WTC11 (cell line): ENCODE measurements around the gene TTN. TPM values are rescaled to one million over a fixed set of nuclear protein-coding genes. Genes with fewer than 3 reads are reported as not detected.

Source experiments
- ATAC-seq: fragments of 200-7000 bp; cut with Tn5 transposase; 2 replicates; pipeline ENCODE4 v1.10.0; 2021; ENCODE audit warnings: mild to moderate bottlenecking, moderate library complexity
- CTCF ChIA-PET: fragments of 300-600 bp; sonication (Branson Sonifier 250); formaldehyde crosslinking; loops from one replicate; lab custom pipeline; 2021; ENCODE audit warnings: antibody characterized with exemption; lab: Charles Lee
- POLR2A ChIA-PET: fragments of 350-600 bp; sonication (Branson Sonifier 250); formaldehyde crosslinking; loops from one replicate; lab custom pipeline; 2021; ENCODE audit warnings: antibody characterized with exemption; lab: Charles Lee
- DNase-seq: peaks from one replicate; pipeline ENCODE4 v3.0.0; 2021; ENCODE audit warnings: low spot score
- H3K27ac Mint-ChIP-seq: 2 replicates; pipeline ENCODE4 v1.8.0; 2021; ENCODE audit warnings: mixed read lengths
- H3K27me3 Mint-ChIP-seq: 2 replicates; pipeline ENCODE4 v1.8.0; 2021; ENCODE audit warnings: low read depth, mild to moderate bottlenecking, moderate library complexity, mixed read lengths
- H3K36me3 Mint-ChIP-seq: 2 replicates; pipeline ENCODE4 v1.8.0; 2021; ENCODE audit warnings: mixed read lengths
- H3K4me1 Mint-ChIP-seq: 2 replicates; pipeline ENCODE4 v1.8.0; 2022; ENCODE audit warnings: mixed read lengths
- H3K4me3 Mint-ChIP-seq: 2 replicates; pipeline ENCODE4 v1.8.0; 2021; ENCODE audit warnings: mild to moderate bottlenecking, moderate library complexity, mixed read lengths
- H3K9me3 Mint-ChIP-seq: 2 replicates; pipeline ENCODE4 v1.8.0; 2021; ENCODE audit warnings: mixed read lengths
- ATF2 ChIP-seq: sonication (generic); formaldehyde crosslinking; IDR thresholded peaks from 2 replicates; pipeline ENCODE4 v1.8.1; 2022; ENCODE audit warnings: low read depth, missing genetic modification reagents, borderline replicate concordance
- CBFB ChIP-seq: sonication (generic); formaldehyde crosslinking; IDR thresholded peaks from 2 replicates; pipeline ENCODE4 v1.8.1; 2022; ENCODE audit warnings: mild to moderate bottlenecking, low read depth, missing genetic modification reagents
- E2F1 ChIP-seq: sonication (generic); formaldehyde crosslinking; IDR thresholded peaks from 2 replicates; pipeline ENCODE4 v1.8.0; 2022; ENCODE audit warnings: mild to moderate bottlenecking, missing genetic modification reagents
- ELF4 ChIP-seq: sonication (generic); formaldehyde crosslinking; IDR thresholded peaks from 2 replicates; pipeline ENCODE4 v1.8.1; 2022; ENCODE audit warnings: low read depth, mild to moderate bottlenecking, moderate library complexity, missing genetic modification reagents
- ERG ChIP-seq: fragments of 250-450 bp; sonication (Bioruptor Pico); IDR thresholded peaks from 2 replicates; pipeline ENCODE4 v1.8.0; 2021; ENCODE audit warnings: mild to moderate bottlenecking
- FOXJ3 ChIP-seq: sonication (generic); formaldehyde crosslinking; IDR thresholded peaks from 2 replicates; pipeline ENCODE4 v1.9.0; 2021; ENCODE audit warnings: missing genetic modification reagents, mild to moderate bottlenecking, borderline replicate concordance
- FOXP4 ChIP-seq: sonication (generic); formaldehyde crosslinking; IDR thresholded peaks from 2 replicates; pipeline ENCODE4 v1.8.0; 2022; ENCODE audit warnings: mild to moderate bottlenecking, missing genetic modification reagents
- GABPB1 ChIP-seq: sonication (generic); formaldehyde crosslinking; IDR thresholded peaks from 2 replicates; pipeline ENCODE4 v1.8.1; 2023; ENCODE audit warnings: mild to moderate bottlenecking, missing genetic modification reagents
- GTF2I ChIP-seq: fragments of 250-450 bp; sonication (Bioruptor Pico); conservative IDR thresholded peaks from 2 replicates; pipeline ENCODE4 v1.4.0; 2021; ENCODE audit warnings: mild to moderate bottlenecking
- KAT7 ChIP-seq: sonication (generic); formaldehyde crosslinking; IDR thresholded peaks from 2 replicates; pipeline ENCODE4 v1.8.1; 2023; ENCODE audit warnings: missing genetic modification reagents, mild to moderate bottlenecking, borderline replicate concordance
- MYBL2 ChIP-seq: sonication (generic); formaldehyde crosslinking; IDR thresholded peaks from 2 replicates; pipeline ENCODE4 v1.8.1; 2023; ENCODE audit warnings: mild to moderate bottlenecking, moderate library complexity, missing genetic modification reagents
- NFATC4 ChIP-seq: fragments of 250-450 bp; sonication (Bioruptor Pico); IDR thresholded peaks from 2 replicates; pipeline ENCODE4 v1.9.0; 2021; ENCODE audit warnings: mild to moderate bottlenecking
- NFYB ChIP-seq: sonication (generic); formaldehyde crosslinking; conservative IDR thresholded peaks from 2 replicates; pipeline ENCODE4 v1.8.0; 2022; ENCODE audit warnings: low read depth, missing genetic modification reagents
- PRDM15 ChIP-seq: sonication (generic); formaldehyde crosslinking; IDR thresholded peaks from 2 replicates; pipeline ENCODE4 v1.8.0; 2022; ENCODE audit warnings: missing genetic modification reagents
- RELA ChIP-seq: sonication (generic); formaldehyde crosslinking; IDR thresholded peaks from 2 replicates; pipeline ENCODE4 v1.8.1; 2022; ENCODE audit warnings: missing genetic modification reagents, mild to moderate bottlenecking, borderline replicate concordance
- USF1 ChIP-seq: sonication (generic); formaldehyde crosslinking; IDR thresholded peaks from 2 replicates; pipeline ENCODE4 v1.8.0; 2022; ENCODE audit warnings: mild to moderate bottlenecking, missing genetic modification reagents
- ZBTB43 ChIP-seq: sonication (generic); formaldehyde crosslinking; IDR thresholded peaks from 2 replicates; pipeline ENCODE4 v1.8.1; 2023; ENCODE audit warnings: mild to moderate bottlenecking, missing genetic modification reagents
- ZNF138 ChIP-seq: sonication (generic); formaldehyde crosslinking; conservative IDR thresholded peaks from 2 replicates; pipeline ENCODE4 v1.8.1; 2022; ENCODE audit warnings: mild to moderate bottlenecking, moderate library complexity, missing genetic modification reagents
- ZNF232 ChIP-seq: sonication (generic); formaldehyde crosslinking; IDR thresholded peaks from 2 replicates; pipeline ENCODE4 v1.8.0; 2022; ENCODE audit warnings: mild to moderate bottlenecking, missing genetic modification reagents
- ZNF317 ChIP-seq: sonication (generic); formaldehyde crosslinking; IDR thresholded peaks from 2 replicates; pipeline ENCODE4 v1.8.1; 2023; ENCODE audit warnings: low read depth, mild to moderate bottlenecking, moderate library complexity, missing genetic modification reagents, borderline replicate concordance
- total RNA-seq: library from RNA; stranded (reverse); gene quantifications from 3 replicates; pipeline ENCODE4 v1.2.3, GENCODE V29; 2021

Gene TTN
- total RNA-seq, 1 experiment from 2014 or later, result 4.7 TPM

- peaks cover 40% of the 10 kb centered on the region for H3K36me3 Mint-ChIP-seq
- no peaks in the 10 kb centered on the region for H3K9me3 Mint-ChIP-seq
- POLR2A ChIA-PET, result no interaction called here
- no peaks in the 10 kb centered on the region for H3K27me3 Mint-ChIP-seq
- CTCF ChIA-PET, result no interaction called here
- no peaks in the 10 kb centered on the region for H3K4me1 Mint-ChIP-seq
- DNase-seq (no peak), ATAC-seq (no peak)
- no peak overlapping the region for H3K27ac Mint-ChIP-seq
- no peak overlapping the region for H3K4me3 Mint-ChIP-seq
- TF ChIP-seq ERG (CRISPR knock-in tag) (no peak), ZNF232 (CRISPR knock-in tag) (no peak), USF1 (CRISPR knock-in tag) (no peak), KAT7 (CRISPR knock-in tag) (no peak), E2F1 (no peak), FOXP4 (no peak), ZNF138 (no peak), ATF2 (CRISPR knock-in tag) (no peak), PRDM15 (CRISPR knock-in tag) (no peak)
Observed at GRCh38 chr2:178530131-178530530, 277.1 kb downstream of the TTN start.

- ChIA-PET CTCF (no interaction called here), POLR2A (no interaction called here)
- ATAC-seq, result no peak
- no peak overlapping the region for H3K4me3 Mint-ChIP-seq
- no peak overlapping the region for H3K27ac Mint-ChIP-seq
- H3K27me3 Mint-ChIP-seq, result no peaks in the 10 kb centered on the region
- H3K4me1 Mint-ChIP-seq, result no peaks in the 10 kb centered on the region
- peaks cover 30% of the 10 kb centered on the region for H3K36me3 Mint-ChIP-seq
- no peak for TF ChIP-seq ZNF317 (CRISPR knock-in tag)
- no peak for TF ChIP-seq CBFB (CRISPR knock-in tag)
- TF ChIP-seq MYBL2 (CRISPR knock-in tag), result no peak
- no peaks in the 10 kb centered on the region for H3K9me3 Mint-ChIP-seq
- no peak for DNase-seq
Observed at GRCh38 chr2:178529194-178529593, 278.0 kb downstream of the TTN start.

- H3K36me3 Mint-ChIP-seq, result peaks cover 27% of the 10 kb centered on the region
- TF ChIP-seq MYBL2 (CRISPR knock-in tag) (no peak), ELF4 (no peak), E2F1 (no peak), FOXJ3 (CRISPR knock-in tag) (no peak), ZBTB43 (CRISPR knock-in tag) (no peak), NFATC4 (CRISPR knock-in tag) (no peak), RELA (CRISPR knock-in tag) (no peak), CBFB (CRISPR knock-in tag) (no peak), NFYB (no peak), GTF2I (CRISPR knock-in tag) (no peak), GABPB1 (CRISPR knock-in tag) (no peak)
Observed at GRCh38 chr2:178528647-178529046, 278.6 kb downstream of the TTN start.

More at GRCh38 chr2:178528647-178529046, 278.6 kb downstream of the TTN start:
- Mint-ChIP-seq H3K4me3 (no peak overlapping the region), H3K4me1 (peaks cover 3% of the 10 kb centered on the region), H3K27ac (no peak overlapping the region), H3K27me3 (no peaks in the 10 kb centered on the region), H3K9me3 (no peaks in the 10 kb centered on the region)
- ATAC-seq (no peak), DNase-seq (no peak)
- ChIA-PET CTCF (no interaction called here), POLR2A (no interaction called here)
